ENCODE measurements around the gene NDUFB4.

The NDUFB4 gene

DNA sequence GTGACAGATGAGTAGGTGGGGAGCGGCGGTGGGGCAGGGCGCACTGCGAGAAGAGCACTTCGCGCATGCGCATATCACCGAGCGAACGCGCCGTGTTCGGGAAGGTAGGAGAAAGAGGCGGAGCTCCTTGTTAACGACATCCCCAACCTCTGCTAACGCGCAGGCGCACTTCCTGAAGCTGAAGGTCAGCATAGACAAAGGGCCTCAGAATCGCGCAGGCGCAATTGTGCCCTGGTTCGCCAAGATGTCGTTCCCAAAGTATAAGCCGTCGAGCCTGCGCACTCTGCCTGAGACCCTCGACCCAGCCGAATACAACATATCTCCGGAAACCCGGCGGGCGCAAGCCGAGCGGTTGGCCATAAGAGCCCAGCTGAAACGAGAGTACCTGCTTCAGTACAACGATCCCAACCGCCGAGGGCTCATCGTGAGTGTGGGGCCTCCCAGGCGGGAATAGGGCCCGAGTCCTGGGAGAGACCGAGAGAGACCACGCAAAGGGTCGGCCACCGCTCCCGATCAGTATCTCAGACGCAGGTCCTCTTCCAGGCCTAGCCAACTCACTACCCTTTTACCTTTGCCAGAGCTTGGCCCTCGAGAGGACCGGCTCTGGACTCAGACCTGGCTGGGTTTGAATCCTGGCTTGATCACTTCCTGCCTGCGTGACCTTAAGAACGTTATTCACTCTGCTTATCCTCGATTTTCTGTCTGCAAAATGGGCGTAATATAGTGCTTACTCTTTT, at the start of gene NDUFB4:
TSS of gene NDUFB4 (plus strand) at position 221 of the 737 bp plus-strand sequence. CDS start at position 245, 24 bp downstream.
- in situ Hi-C loops (cut with MboI; ENCODE audit: low sequenced_read_pairs), result no loop called here

DNA sequence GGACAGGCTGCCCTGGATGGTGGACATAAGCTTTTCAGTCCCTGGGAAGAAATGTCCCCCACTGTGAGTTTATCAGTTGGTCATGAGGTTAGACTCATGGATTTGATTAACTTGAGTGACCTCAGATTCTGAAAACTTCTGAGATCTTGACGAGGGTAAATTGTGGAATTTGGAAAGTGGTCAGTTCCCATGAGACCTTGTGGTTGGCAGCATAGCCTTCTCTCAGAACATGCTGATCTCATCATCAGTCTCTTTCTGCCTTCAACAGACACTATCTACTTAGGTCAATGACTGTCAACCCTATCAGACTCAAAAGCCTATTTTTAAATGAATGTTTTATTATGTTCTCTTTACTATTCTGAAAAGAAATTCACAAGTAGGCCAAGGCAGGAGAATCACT, 45.6 kb upstream of the NDUFB4 start:
- in situ Hi-C loops (cut with MboI; ENCODE audit: low sequenced_read_pairs), result loop anchor here (25.0 kb wide), 1 partner anchor 313 kb away; no protein-coding TSS in a partner anchor

DNA sequence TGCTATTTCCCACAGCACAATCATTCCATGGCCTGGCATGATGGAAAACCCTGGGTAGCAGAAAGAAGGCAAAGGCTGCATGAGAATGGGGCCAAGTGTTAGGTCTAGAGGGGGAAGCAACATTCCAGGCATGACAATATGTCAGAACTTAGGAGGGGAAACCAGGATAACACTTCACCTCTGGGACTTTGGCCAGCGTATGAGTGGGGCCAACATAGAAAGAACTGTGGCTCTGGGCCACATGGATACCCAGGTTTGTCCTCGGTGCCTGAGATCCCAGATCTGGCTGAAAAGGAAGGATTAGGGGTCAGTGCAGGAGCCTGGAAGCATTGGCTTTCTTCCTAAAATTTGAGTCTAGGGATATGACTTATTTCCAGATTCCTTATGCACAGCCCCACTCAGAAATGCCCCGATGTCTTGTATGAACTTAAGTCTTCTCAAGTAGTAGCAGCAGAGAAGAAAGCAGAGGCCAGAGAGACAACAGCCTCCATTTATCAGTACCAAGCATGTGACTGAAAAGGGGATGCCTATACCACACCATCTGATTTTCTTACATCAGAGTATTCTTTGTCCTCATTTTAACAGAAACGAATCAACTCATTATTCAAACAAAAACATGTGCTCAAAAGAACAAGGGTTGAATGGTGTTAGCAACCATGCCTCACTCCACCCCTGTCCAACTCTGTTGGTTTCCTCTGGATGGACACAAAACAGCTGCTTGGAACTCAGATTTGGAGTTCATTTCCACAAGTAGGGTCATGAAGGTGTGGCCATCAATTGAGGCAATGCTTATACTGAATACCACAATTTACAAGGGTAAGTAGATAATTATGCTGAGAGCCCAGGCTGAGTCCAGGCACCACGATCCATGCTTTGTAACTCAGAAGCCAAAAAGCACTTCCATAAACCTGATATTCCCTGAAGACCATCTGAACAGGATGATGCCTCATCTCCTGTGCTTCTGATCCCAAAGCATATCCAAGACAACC, 43.7 kb upstream of the NDUFB4 start:
- in situ Hi-C loops (cut with MboI; ENCODE audit: low sequenced_read_pairs), result loop anchor here (25.0 kb wide), 1 partner anchor 315 kb away; no protein-coding TSS in a partner anchor

DNA sequence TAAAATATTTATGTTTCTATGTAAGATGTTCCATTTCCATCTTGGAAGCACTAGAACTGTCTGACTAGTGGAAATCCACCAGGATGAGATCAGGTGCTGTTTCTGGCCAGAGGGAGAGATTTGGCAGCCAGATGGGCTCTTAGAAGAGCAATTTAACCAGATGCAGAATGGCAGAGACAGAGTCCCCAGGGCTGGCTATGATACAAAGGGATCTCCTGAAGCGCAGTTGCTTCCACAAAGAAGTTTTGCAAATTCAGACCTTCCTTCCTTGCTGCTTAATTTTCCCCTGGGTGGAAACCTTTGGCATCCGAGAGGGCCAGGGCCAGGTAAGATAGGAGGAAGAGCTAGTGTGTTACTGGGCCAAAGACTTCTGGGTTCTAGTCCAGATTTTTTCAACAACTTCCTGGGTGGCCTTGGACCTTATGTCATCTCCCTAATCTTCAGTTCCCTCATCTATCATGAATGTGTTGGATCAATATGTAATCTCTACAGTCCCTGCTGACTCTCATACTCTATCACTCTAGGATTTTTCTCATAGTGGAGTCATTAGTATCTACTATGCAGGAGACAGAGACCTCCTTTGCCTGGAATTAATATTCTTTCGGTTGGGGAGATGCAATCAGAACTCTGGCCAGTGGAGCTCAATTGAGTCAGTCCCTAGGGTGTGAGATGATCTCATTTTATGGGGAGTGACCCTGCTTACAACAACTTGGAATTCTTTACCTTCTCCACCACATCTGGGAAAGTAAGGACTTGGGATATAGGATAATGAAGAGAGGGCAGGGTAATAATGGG, 41.1 kb upstream of the NDUFB4 start:
- in situ Hi-C loops (cut with MboI; ENCODE audit: low sequenced_read_pairs), result loop anchor here (25.0 kb wide), 1 partner anchor 318 kb away; no protein-coding TSS in a partner anchor

DNA sequence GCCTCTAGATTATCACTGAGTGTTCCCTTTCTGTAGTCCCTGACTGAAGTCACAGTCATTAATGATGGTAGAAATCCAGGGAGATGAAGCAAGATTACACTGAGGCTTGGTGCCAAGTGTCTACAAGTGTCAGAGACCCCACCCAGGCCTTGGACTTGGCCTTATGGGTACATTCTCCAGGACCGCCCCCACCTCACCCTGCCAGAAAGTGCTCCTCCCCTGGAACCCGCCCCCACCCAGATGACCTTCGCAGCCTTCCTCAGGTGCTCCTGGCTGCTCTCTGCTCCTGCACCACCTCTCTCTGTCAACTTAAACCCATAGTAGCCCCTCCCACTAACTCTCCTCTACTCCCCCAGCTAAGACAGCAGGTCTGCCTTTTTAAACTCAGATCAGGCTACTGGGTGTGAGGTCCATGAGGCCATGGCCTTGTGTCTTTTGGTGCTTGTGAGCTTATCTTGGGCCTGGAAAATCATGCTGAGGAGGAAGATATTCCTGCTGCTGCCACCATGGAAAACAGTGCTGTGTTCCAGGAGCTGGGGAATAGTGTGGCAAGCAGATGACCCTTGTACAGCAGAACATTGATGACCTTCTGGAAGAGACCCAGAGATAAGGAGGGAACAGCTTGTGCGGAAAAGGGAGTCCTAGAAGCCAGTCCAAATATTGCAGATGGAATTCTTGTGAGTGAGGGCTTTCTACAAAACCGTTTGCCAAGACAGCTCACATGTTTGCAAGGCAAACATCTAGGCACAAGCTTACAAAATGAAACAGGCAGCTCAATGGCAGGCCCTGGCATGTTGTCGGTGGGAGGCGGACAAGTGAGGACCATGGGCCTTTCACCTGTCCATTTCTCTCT, 40.3 kb upstream of the NDUFB4 start:
- in situ Hi-C loops (cut with MboI; ENCODE audit: low sequenced_read_pairs), result loop anchor here (25.0 kb wide), 1 partner anchor 319 kb away; no protein-coding TSS in a partner anchor

DNA sequence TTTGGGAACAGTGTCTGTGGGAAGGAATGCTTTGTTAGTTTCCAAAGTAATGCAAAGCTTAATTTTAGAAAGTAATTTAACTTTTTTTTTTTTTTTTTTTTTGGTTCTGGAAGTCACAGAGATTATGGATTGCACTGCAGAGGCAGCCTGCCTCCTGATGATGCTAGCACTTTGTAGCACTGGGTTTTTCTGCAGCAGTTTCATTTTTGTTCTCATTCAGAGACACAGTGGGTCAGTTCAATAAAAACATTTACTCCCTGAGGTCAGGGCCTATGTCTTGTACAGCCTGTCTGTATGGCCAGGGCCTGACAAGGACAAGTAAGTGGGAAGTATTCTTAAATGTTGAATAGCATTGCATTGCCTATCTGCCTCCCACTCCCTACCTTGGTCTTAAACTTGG, 39.0 kb upstream of the NDUFB4 start:
- in situ Hi-C loops (cut with MboI; ENCODE audit: low sequenced_read_pairs), result loop anchor here (25.0 kb wide), 1 partner anchor 320 kb away; no protein-coding TSS in a partner anchor

DNA sequence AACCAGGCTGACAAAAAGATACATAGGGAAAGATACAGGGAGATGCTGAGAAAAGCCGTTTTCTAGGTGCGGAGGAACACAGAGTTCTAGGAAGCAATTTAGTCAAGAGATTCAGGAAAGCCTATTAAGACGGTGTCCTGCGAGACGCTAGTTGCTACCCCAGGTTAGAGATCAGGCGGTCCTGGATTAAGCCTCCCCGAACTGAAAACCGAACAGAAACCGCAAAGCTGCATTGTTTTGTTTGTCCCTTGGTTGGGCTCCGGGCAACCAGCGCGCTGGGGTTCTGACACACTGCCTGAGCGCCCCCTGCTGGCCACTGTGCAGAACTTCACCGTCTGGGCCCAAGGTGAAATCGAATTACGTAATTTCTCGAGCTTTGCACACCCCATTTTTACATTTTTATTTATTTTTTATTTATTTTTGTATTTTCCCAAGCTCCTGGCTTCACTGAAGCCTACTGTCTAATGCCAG, 37.3 kb upstream of the NDUFB4 start:
- in situ Hi-C loops (cut with MboI; ENCODE audit: low sequenced_read_pairs), result loop anchor here (25.0 kb wide), 1 partner anchor 322 kb away; no protein-coding TSS in a partner anchor

DNA sequence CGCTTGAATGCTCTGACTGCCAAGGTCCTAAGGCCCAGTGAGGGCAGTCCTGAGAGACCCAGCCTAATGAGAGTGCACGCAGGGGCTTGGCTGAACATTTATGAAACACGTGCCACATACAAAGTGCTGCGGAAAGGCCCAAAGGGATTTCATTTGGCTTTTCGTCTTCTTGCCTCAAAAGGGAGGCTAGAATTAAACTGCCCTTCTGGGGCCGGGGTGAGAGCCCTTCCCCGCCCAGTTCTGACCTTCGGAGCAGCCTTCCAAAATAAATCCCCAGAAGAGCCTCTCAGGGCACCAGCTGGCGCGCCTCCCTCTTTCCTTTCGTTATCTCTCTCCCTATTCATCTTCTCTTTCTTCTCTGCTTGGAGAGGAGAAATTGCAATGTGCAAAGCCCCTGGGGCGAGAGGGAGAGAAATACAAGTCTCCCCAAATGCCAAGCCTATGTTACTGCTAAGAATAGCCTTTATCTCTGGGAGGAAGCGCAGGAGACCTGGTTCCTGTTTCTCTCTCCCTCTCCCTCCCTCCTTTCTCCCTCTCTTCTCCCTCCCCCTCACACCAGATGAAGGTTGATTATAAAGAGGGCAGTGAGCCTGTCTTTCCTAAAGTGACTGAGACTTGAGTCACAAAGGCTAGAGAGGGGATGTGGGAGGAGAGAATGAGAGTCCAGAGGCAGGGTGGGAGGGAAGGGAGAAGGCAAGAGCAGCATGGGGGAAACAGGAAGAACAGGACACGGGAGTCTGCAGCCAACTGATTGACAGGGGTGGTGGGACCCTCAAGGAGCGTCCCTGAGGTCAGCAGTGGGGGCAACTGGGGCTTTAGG, 36.7 kb upstream of the NDUFB4 start:
- in situ Hi-C loops (cut with MboI; ENCODE audit: low sequenced_read_pairs), result loop anchor here (5.0 to 25.0 kb wide), 2 partner anchors 233 to 322 kb away; no protein-coding TSS in a partner anchor

DNA sequence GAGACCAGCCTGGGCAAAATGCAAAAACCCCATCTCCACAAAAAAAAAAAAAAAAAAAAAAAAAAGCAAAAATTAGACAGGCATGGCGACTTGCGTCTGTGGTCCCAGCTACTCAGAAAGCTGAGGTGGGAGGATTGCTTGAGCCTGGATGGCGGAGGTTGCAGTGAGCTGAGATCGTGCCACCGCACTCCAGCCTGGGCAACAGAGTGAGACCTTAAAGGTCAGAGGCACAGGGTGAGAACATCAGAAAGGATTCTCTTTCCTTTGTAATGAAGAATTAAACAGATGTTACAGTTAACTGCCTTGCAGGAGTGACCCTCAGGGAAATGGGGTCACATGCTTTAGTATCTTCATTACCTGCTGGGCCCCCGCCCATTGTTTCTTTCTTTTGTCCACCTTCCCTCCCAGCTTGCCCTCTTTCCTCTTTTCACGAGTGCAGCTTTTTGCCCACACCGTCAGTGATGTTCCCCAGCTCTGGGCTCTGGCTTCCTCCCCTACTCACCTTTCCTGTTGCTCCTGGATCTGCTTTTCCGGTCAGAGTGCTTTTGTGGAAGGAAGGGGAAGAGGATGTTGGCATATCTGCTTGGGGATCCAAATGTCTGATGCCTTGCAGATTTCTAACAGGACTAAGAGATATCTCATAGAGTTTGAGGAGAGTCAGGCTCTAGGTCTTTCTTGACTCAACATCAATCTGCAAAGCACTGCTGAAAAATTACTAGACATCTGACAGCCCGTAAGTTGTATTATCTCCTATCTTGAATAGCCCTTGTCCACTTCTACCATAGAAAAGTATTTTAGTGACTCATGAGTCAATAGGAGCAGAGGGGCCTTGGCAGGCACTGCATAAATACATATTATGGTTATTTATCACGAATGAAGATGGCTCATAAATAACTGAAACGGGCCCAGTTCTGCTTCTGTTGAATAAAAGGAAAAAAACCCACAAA, 35.6 kb upstream of the NDUFB4 start:
- in situ Hi-C loops (cut with MboI; ENCODE audit: low sequenced_read_pairs), result loop anchor here (5.0 to 25.0 kb wide), 2 partner anchors 232 to 323 kb away; no protein-coding TSS in a partner anchor

DNA sequence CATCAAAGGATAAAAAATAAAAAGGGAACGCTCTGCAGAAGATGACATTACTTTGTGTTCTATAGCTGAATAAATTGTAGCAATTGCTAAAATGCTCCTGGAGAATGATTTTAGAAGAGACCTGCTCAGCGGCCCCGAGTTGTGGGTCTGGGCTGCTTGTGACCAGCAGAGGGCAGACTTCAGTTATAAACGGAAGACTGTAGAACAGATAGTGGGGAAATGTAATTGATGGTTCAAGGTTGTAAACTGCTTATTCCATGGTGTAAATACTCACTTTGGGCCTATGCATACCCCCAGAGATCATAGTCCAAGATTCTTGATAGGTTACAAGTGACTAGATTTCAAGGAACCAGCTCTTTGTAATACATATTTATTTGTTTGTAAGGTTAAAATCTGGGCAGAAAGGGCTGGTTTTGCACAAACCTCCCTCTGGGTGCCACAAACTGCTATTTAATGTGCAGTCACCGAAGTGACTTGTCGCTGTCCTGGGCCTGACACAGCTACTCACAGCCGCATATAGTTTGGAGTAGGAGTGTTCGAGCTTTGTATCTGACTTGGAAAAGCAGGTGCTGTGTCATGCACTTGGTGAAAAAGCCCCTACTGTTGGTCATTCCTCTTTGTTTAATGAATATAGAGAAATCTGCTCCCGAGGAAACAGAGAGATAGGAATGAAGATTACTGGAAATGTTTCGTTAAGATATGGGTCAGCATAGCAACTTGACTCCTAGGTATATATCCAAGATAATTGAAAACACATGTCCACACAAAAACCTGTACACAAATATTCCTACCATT, 34.7 kb upstream of the NDUFB4 start:
- in situ Hi-C loops (cut with MboI; ENCODE audit: low sequenced_read_pairs), result loop anchor here (5.0 to 25.0 kb wide), 2 partner anchors 231 to 324 kb away; no protein-coding TSS in a partner anchor

DNA sequence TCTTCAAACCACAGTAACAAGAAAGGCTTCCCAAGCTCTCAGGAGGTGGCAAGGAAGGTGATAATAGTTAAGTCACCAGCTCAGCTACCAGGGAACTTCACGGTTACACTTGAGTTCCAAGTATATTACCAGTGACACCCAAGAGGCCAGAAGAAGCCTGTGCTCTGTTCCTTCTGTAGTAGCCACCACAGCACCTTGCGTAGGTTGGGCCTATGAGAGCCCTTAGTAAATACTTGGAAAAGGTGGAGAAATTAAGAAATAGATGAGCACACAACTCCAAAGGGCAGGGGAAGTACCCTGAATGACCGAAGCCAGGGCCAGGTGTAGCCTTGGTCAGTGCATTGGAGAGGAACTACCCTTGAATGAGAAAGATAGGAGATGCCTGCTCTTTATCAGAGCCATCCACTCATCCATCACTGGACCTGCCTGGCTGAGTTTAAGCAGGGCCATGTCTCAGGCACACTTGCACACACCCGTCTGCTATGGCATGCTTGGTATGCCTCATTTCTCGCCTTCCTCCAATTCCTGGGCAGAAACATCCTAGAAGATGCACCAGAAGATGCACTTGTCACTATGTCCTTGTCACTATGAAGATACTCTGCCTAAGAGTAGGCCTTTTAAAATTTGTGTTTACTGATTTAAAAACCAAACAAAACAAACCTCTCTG, 32.6 kb upstream of the NDUFB4 start:
- in situ Hi-C loops (cut with MboI; ENCODE audit: low sequenced_read_pairs), result loop anchor here (5.0 to 25.0 kb wide), 2 partner anchors 229 to 326 kb away; no protein-coding TSS in a partner anchor

DNA sequence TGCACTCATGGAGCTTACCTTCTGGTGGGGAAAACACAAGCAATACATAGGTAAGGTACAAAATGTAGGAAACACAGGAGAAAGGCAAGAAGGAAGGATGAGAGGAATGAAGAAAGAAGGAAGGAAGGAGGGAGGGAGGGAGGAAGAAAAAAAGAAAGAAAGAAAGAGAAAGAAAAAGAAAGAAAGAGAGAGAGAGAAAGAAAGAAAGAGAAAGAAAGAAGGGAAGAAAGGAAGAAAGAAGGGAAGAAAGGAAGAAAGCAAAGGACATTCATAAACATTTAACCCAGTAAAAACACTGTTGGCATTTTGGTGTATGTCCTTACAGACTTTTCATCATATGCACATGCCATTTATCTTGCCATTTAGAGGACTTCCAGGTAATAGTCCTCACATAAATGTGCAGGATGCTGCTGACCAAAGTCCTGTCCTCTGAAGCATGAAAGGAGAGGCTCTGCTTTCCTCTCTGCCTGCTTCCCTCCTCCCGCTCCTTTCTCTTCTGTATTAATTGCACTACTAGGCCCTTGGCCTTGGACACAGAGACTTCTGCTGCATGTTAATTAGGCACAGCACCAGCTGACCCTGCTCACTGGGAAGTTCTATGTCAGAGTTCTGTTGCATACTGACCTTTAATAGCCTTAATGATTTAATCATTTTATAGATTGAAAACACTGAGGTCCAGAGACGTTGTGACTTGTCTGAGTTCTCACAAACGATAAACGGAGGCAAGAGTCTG, 29.7 kb upstream of the NDUFB4 start:
- in situ Hi-C loops (cut with MboI; ENCODE audit: low sequenced_read_pairs), result loop anchor here (25.0 kb wide), 1 partner anchor 329 kb away; no protein-coding TSS in a partner anchor

DNA sequence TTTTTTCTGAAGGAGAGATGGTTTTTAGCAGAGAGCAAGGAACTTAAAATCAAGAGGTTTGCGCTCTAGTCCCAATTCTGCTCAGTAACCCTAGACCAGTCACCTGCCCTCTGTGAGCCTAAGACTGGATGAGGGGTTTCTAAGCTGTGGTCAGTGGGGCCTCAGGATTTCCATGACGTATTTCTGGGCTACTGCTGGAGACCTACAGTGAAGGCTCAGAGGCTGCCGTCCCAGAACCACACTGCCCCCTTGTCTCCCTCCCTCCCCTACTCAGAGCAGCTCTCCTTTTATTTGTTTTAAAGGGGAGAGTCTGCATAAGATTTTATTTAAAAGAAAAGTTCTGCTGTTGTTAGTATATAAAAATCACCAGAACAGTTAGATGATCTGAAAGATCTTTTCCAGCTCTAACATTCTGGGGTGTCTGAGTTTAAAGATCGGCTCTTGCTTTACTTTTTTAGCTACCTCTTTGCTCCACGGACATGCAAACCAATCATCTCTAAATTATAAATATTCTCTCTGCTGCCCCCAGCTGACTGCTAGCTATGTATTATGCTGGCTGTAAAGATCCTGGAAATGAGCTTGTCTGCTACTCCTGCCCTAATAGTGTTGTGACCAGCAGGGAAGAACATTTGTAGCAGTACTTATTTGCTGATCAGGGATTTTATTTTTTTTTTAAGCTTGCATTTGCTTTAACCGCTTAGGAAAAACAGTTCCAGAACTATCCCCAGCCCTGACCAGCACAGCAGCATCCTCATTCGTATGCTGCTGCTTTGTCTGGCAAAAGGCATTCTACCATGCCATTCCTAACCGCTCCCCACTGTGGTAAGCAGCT, 28.6 kb upstream of the NDUFB4 start:
- in situ Hi-C loops (cut with MboI; ENCODE audit: low sequenced_read_pairs), result loop anchor here (25.0 kb wide), 1 partner anchor 330 kb away; no protein-coding TSS in a partner anchor

DNA sequence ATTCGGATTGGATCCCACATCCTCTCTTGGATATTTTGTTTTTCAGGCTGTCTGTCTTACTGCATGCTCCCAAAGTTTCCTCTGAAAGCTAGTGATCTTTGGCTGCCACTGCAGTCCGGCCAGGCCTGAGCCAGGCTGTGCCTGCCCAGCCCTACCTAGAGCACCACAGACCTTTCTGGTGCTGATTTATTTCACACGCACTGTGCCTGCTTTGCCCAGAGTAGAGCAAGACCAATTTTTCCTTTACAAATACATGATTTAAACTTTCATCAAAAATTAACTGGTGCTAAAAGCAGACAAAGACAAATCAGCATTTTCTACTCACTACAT, 28.0 kb upstream of the NDUFB4 start:
- in situ Hi-C loops (cut with MboI; ENCODE audit: low sequenced_read_pairs), result loop anchor here (25.0 kb wide), 1 partner anchor 331 kb away; no protein-coding TSS in a partner anchor

All from HL-60/S4 (cell line).